Neuron (in vitro differentiated cells): ENCODE data around the gene DNMT3A.
"Not testable (repeated sequence)": the region's sequence is repeated elsewhere in the genome, so short reads cannot be mapped to it uniquely, and the experiment has no call there.

Experiments
- H2AFZ ChIP-seq: one replicate; pipeline ENCODE4 v1.6.1; 2013; ENCODE audit warnings: low read depth, mild to moderate bottlenecking, inconsistent platforms, low read length, moderate library complexity
- H3K27me3 ChIP-seq: one replicate; pipeline ENCODE4 v1.6.1; 2013; ENCODE audit warnings: low read length; ENCODE audit not compliant: insufficient read depth
- H3K36me3 ChIP-seq: one replicate; pipeline ENCODE4 v1.6.1; 2013; ENCODE audit warnings: low read length; ENCODE audit not compliant: insufficient read depth
- H3K4me1 ChIP-seq: one replicate; pipeline ENCODE4 v1.6.1; 2013; ENCODE audit warnings: low read length; ENCODE audit not compliant: insufficient read depth
- H3K4me3 ChIP-seq: 2 replicates; pipeline ENCODE4 v1.5.1; 2013; ENCODE audit warnings: mild to moderate bottlenecking, low read length, moderate library complexity
- H3K9me3 ChIP-seq: one replicate; pipeline ENCODE4 v1.6.1; 2013; ENCODE audit warnings: low read length

The DNMT3A gene

GRCh38 chr2:25226827-25227226, 114.9 kb downstream of the DNMT3A start:
- Histone ChIP-seq H2AFZ (no peak overlapping the region), H3K4me3 (no peak overlapping the region), H3K4me1 (peaks cover 9% of the 10 kb centered on the region), H3K36me3 (peaks cover 4% of the 10 kb centered on the region), H3K27me3 (no peaks in the 10 kb centered on the region), H3K9me3 (no peaks in the 10 kb centered on the region)

DNA sequence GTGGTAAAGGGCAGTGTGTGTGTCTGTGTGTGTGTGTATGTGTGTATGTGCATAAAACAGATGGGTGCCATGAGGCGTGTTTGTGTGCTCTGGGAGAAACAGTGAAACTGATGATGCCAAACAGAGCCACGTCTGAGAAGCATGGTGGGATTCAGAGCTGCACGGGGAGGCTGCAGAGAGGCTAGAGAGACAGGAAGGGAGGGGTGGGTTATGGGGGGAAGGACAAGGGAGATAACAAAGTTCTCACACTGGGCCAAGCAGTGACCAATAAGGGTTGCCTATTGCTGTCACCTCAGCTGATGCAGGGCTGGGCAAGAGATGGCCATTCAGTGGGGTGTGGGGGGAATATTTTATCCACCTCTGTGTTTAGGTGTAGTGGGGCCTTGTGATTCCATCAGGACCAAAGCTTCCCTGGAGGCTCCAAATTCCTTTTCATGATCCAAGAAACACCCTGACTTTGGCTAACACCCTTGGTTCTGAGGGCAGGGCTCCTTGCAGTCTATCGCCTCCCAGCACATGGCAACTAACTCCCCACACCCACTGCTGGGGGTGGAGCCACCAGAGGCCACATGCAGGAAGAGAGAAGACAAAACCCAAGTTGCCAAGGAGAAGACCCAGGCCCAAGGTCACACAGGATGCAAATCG, 119.1 kb downstream of the DNMT3A start:
- no peak overlapping the region for H3K4me3 ChIP-seq
- no peaks in the 10 kb centered on the region for H3K4me1 ChIP-seq
- no peaks in the 10 kb centered on the region for H3K9me3 ChIP-seq
- H2AFZ ChIP-seq: no peak overlapping the region
- no peaks in the 10 kb centered on the region for H3K36me3 ChIP-seq
- H3K27me3 ChIP-seq: no peaks in the 10 kb centered on the region

DNA sequence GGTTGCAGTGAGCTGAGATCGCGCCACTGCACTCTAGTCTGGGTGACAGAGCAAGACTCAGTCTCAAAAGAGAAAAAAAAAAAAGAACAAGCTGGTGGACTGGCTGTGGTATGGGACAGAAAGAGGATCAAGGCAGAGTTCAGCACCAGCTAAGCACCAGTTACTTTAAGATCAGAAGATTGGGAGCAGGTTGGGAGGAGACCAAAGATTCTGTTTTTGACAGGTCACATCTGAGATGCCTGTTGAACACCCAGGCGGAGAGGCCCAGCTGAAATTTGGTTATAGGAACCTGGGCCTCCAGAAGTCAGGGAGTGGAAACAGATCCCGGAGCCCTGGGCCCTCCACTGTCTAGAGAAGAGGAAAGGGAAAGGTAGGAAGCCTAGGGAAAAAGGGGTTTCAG, 120.1 kb downstream of the DNMT3A start:
- Histone ChIP-seq H3K4me1 (no peaks in the 10 kb centered on the region), H3K4me3 (no peak overlapping the region), H3K36me3 (no peaks in the 10 kb centered on the region), H3K27me3 (no peaks in the 10 kb centered on the region), H3K9me3 (no peaks in the 10 kb centered on the region), H2AFZ (no peak overlapping the region)

GRCh38 chr2:25220313-25220712, 121.4 kb downstream of the DNMT3A start:
- Histone ChIP-seq H2AFZ (no peak overlapping the region), H3K27me3 (no peaks in the 10 kb centered on the region), H3K4me3 (no peak overlapping the region), H3K36me3 (no peaks in the 10 kb centered on the region), H3K9me3 (no peaks in the 10 kb centered on the region), H3K4me1 (no peaks in the 10 kb centered on the region)

DNA sequence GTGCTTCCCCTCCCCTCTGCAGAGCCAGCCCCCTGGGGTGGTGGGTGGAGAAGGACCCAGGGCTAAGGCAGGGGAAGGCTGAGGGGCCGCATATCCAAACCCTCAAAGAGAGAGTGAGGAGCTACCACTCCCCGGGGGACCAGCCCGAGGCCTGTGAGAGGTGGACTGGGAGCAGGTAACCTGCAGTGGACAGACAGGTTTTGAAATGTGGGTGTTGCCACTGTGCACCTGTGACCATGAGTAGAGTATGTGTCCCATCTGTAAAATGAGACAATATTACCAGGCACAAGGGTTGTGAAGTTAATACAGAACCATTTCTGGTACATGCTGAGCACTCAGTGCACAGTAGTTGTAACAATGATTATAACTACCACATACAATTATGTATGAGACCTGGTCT, 122.1 kb downstream of the DNMT3A start:
- H3K4me3 ChIP-seq: no peak overlapping the region

GRCh38 chr2:25218100-25218499, 123.6 kb downstream of the DNMT3A start:
- H3K4me3 ChIP-seq: no peak overlapping the region
- no peaks in the 10 kb centered on the region for H3K4me1 ChIP-seq
- H3K36me3 ChIP-seq: no peaks in the 10 kb centered on the region
- no peaks in the 10 kb centered on the region for H3K27me3 ChIP-seq
- H3K9me3 ChIP-seq: no peaks in the 10 kb centered on the region
- no peak overlapping the region for H2AFZ ChIP-seq

More for the DNA sequence above, 122.1 kb downstream of the DNMT3A start:
- H2AFZ ChIP-seq: no peak overlapping the region
- no peaks in the 10 kb centered on the region for H3K36me3 ChIP-seq
- no peaks in the 10 kb centered on the region for H3K9me3 ChIP-seq
- no peaks in the 10 kb centered on the region for H3K27me3 ChIP-seq
- H3K4me1 ChIP-seq: no peaks in the 10 kb centered on the region

DNA sequence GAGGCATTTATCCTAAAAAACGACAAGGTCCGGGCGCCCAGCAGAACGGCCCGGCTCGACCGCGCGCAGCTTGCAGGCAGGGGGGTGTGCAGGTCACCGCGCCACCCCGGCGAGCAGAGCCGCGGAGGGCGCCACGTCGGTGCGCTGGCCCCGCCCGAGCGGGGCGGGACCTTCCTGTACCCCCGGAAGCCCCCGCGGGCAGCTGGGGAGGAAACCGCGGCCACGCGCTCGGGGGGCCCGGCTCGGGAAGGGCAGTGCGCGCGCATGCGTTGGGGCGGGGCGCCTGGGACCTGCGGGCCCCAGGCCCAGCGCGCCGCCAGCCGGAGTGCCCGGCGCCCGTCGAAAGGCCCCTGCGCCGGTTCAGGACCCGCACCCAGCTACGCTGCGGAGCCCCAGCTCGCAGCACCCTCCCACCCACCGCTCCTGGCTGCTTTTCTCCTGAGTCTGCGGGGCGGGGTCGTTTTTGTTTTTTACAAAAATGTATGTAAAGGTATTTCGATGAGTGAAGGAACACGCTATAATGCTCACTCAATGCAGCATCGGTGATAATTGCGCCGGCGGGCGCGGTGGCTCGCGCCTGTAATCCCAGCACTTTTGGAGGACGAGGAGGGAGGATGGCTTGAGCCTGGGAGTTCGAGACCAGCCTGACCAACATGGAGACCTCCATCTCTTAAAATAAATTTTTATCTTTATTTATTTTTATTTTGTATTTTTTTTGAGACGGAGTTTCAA, 125.6 kb downstream of the DNMT3A start:
- Histone ChIP-seq H3K36me3 (no peaks in the 10 kb centered on the region), H3K9me3 (no peaks in the 10 kb centered on the region), H2AFZ (no peak overlapping the region), H3K4me3 (no peak overlapping the region), H3K27me3 (no peaks in the 10 kb centered on the region), H3K4me1 (no peaks in the 10 kb centered on the region)

DNA sequence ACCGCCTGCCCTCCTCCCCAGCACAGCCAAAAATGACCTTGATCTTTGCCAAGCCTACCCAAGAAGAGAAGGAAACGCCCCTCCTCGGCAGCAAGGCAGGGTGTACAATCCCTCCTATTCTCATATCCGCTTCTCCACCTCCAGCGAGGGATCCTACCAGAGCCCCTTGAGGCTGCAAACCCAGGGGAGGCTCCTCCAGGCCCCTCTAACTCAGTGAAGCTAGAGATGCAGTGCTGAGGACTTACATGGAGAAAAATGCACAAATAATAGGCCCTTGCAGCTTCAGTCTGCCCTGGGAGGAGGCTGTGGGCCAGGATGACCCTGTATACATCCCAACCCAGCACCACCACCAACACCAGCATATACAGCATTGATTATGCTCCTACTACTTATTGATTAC, 126.5 kb downstream of the DNMT3A start:
- H3K9me3 ChIP-seq: no peaks in the 10 kb centered on the region
- H3K4me3 ChIP-seq: no peak overlapping the region

GRCh38 chr2:25213229-25213628, 128.5 kb downstream of the DNMT3A start:
- Histone ChIP-seq H2AFZ (no peak overlapping the region), H3K4me3 (no peak overlapping the region), H3K9me3 (no peaks in the 10 kb centered on the region), H3K27me3 (no peaks in the 10 kb centered on the region), H3K4me1 (peaks cover 10% of the 10 kb centered on the region), H3K36me3 (no peaks in the 10 kb centered on the region)

More for the DNA sequence above, 126.5 kb downstream of the DNMT3A start:
- H3K36me3 ChIP-seq: no peaks in the 10 kb centered on the region
- no peaks in the 10 kb centered on the region for H3K27me3 ChIP-seq
- H2AFZ ChIP-seq: no peak overlapping the region
- peaks cover 1% of the 10 kb centered on the region for H3K4me1 ChIP-seq

- not testable (repeated sequence) for H3K36me3 ChIP-seq, H2AFZ ChIP-seq, H3K27me3 ChIP-seq, H3K9me3 ChIP-seq, H3K4me3 ChIP-seq, H3K4me1 ChIP-seq
These were observed 130.8 kb downstream of the DNMT3A start for GRCh38 chr2:25210923-25211322.

- no peaks in the 10 kb centered on the region for H3K36me3 ChIP-seq
- no peak overlapping the region for H3K4me3 ChIP-seq
These were observed 134.6 kb downstream of the DNMT3A start for GRCh38 chr2:25207078-25207545.

DNA sequence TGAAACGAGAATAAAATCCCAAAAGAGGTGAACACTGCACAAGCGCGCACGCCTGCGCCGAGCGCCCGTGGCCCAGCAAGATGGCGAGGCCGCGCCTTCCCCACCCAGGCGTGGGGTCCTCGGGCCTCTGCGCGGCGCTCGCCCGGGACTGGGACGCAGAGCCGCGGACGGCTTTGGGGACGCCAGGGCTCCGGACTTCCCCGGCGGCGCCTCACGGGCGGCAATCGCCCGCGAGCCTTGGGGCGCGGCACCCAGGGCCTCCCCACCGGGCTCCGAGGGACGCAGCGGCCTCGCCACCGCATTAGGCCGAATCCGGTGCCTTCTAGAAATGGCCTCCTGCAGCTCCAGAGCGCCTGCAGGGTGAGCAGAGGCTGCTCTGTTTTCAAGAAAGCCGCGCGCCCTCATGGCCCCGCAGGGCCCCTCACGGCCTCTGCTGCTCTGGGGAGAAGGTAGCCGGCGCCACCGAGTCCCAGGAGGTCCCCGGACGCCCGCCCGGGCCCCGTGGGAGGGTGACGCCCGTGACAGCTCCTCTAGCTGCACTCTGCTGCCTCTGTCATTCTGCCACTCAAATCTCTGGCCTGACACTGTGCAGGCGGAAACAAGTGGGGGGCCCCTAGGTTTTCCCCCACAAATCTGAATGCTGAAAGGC, 137.4 kb downstream of the DNMT3A start:
- Histone ChIP-seq H3K9me3 (peaks cover 4% of the 10 kb centered on the region), H3K27me3 (no peaks in the 10 kb centered on the region), H3K4me3 (no peak overlapping the region), H3K36me3 (no peaks in the 10 kb centered on the region), H3K4me1 (no peaks in the 10 kb centered on the region), H2AFZ (no peak overlapping the region)

More at GRCh38 chr2:25207078-25207545, 134.6 kb downstream of the DNMT3A start:
- H2AFZ ChIP-seq: no peak overlapping the region
- H3K27me3 ChIP-seq: no peaks in the 10 kb centered on the region
- peaks cover 4% of the 10 kb centered on the region for H3K9me3 ChIP-seq
- peaks cover 10% of the 10 kb centered on the region for H3K4me1 ChIP-seq

DNA sequence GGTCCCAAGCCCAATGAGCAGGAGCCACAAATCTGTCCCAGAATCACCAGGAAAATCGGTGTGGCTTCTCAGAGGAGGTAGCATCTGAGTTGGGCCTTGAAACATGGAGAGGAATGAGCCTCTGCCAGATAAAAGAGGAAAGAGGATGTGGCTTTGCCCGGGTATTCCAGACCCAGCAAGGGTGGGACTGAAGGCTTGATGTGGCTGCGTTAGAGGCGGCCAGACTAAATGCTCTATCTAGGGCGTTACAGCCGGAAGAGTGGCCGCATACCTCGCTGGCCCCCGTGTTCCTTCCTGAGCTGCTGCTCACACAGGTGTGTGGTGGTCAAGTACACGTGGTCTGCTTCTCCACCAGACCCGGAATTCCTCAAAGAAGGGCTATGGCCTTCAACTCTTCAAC, 139.4 kb downstream of the DNMT3A start:
- H2AFZ ChIP-seq: no peak overlapping the region
- H3K27me3 ChIP-seq: peaks cover 10% of the 10 kb centered on the region
- H3K9me3 ChIP-seq: peaks cover 4% of the 10 kb centered on the region
- peaks cover 4% of the 10 kb centered on the region for H3K4me1 ChIP-seq
- H3K4me3 ChIP-seq: no peak overlapping the region
- no peaks in the 10 kb centered on the region for H3K36me3 ChIP-seq
